Measurements from ENCODE around the gene LRMDA.

Gene LRMDA

DNA sequence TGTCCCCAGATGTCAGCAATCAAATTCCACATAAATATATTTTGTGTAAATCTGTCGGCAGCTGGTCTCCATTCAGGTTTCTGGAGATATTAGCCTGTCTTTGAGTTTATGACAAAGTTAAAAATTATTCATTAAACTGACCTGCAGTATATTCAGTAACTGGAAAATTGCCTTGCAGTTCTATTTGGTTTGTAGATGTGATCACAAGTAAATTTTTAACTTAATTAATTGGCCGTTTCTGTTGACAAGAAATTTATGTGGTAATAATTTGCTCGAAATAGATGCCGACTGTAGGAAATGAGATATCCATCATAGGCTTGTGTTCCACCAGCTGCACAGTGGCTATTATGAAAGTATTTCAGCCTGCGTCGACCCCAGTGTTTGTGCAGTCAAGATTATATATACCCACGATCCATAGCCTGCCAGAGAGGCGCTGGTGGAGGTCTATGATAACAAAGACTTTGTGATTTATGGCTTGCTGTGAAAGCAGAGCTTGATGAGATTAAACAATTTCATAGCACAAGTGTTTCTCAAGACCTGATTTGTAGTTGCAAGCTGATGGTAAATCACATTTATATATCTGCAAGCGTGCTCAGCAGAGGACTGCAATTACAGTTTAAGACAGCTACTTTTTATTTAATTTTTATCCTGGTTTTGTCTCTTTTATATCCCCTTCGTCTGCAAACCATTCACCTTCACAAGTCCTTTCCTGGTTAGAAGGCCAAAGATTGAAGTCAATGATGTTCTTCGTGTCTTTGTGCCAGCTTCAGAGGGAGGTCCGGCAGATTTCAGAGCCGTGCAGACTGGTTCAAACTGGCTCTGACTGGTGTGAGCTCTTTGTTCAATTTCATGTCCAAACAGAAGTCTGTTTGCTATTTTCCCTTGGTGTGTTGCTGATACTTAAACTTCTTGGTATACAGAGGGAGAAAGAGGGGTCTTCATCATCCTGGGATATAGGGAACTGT, 850.9 kb downstream of the LRMDA start:
- no peaks in the 10 kb centered on the region for H3K36me3 ChIP-seq
- DNase-seq, result no peak
- TF ChIP-seq, protein P1, sequence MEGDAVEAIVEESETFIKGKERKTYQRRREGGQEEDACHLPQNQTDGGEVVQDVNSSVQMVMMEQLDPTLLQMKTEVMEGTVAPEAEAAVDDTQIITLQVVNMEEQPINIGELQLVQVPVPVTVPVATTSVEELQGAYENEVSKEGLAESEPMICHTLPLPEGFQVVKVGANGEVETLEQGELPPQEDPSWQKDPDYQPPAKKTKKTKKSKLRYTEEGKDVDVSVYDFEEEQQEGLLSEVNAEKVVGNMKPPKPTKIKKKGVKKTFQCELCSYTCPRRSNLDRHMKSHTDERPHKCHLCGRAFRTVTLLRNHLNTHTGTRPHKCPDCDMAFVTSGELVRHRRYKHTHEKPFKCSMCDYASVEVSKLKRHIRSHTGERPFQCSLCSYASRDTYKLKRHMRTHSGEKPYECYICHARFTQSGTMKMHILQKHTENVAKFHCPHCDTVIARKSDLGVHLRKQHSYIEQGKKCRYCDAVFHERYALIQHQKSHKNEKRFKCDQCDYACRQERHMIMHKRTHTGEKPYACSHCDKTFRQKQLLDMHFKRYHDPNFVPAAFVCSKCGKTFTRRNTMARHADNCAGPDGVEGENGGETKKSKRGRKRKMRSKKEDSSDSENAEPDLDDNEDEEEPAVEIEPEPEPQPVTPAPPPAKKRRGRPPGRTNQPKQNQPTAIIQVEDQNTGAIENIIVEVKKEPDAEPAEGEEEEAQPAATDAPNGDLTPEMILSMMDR (IDR thresholded peaks at IDR 0.05), result no peak
- H3K4me1 ChIP-seq, result peaks cover 0 to 32% (median 0%) of the 10 kb centered on the region in 4 donors
- intact Hi-C loops (cut with DNase I; ENCODE audit: low total_unique reads), result no loop called here
- H3K9me3 ChIP-seq, result no peaks in the 10 kb centered on the region
- no peak overlapping the region for H3K4me3 ChIP-seq
- H3K27ac ChIP-seq, result no peak overlapping the region
- H3K27me3 ChIP-seq, result no peaks in the 10 kb centered on the region

DNA sequence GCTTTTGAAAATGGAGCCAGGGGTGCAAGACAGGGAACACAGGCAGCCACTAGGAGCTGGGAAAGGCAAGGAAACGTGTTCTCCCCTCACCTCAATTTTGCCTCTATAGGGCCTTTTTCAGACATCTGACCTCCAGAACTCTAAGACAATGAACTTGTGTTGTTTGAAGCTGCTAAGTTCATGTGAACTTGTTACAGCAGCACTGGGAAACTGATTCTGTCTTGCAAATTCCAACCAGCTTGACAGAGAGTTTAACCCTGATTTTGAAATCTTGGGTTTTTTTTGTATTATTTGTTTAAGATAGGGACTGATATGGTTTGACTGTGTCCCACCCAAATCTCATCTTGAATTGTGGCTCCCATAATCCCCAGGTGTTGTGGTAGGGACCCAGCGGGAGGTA, 852.9 kb downstream of the LRMDA start:
- TF ChIP-seq, protein P1 (IDR thresholded peaks at IDR 0.05), result no peak
- H3K9me3 ChIP-seq, result no peaks in the 10 kb centered on the region
- DNase-seq, result no peak
- H3K27ac ChIP-seq, result no peak overlapping the region
- intact Hi-C loops (cut with DNase I; ENCODE audit: low total_unique reads), result no loop called here
- H3K27me3 ChIP-seq, result no peaks in the 10 kb centered on the region
- peaks cover 0 to 34% (median 0%) of the 10 kb centered on the region in 4 donors for H3K4me1 ChIP-seq
- no peaks in the 10 kb centered on the region for H3K36me3 ChIP-seq
- H3K4me3 ChIP-seq, result no peak overlapping the region

DNA sequence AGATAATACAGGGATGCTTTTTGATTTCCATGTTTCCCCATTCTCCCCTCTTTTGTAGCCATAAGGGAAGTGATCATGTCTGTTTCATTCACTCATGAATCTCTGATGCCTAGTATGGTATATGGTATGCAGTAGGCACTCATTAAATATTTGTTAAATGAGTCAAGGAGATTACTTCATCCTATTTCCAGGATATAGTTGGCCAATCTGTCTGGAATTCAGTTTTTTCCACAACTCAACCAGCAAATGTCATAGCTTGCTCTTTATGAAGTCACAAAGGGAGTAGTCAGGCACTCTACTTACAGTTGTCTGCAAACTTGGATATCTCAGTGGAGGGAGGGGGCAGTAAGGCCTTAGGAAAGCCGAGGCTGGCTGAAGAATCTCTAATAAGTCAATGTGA, 853.6 kb downstream of the LRMDA start:
- no peak for DNase-seq
- Histone ChIP-seq H3K9me3 (no peaks in the 10 kb centered on the region), H3K36me3 (no peaks in the 10 kb centered on the region), H3K4me1 (peaks cover 0 to 34% (median 0%) of the 10 kb centered on the region in 4 donors), H3K27me3 (no peaks in the 10 kb centered on the region), H3K27ac (no peak overlapping the region), H3K4me3 (no peak overlapping the region)
- TF ChIP-seq, protein P1 (IDR thresholded peaks at IDR 0.05), result no peak
- intact Hi-C loops (cut with DNase I; ENCODE audit: low total_unique reads), result no loop called here

DNA sequence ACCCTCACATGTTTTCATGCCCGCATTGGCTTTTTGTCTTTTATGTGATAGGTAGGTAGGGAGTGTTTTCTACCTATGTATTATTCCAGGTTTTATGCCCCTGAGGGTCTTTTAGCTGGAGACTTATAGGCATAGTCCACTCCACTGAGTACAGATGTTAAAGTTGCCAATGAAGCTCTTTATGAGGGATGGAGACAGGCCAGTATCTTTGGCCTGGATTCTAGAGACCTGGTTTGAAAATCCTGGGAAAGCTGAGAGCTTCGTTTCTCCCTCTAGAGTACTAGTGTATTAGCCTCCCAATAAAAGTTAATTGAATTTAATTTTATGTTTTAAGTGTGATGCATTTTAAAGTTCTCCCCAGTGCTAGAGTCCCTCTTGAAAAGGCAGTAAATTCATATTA, 854.1 kb downstream of the LRMDA start:
- intact Hi-C loops (cut with DNase I; ENCODE audit: low total_unique reads), result no loop called here
- H3K36me3 ChIP-seq, result no peaks in the 10 kb centered on the region
- H3K4me1 ChIP-seq, result peaks cover 0 to 34% (median 0%) of the 10 kb centered on the region in 4 donors

DNA sequence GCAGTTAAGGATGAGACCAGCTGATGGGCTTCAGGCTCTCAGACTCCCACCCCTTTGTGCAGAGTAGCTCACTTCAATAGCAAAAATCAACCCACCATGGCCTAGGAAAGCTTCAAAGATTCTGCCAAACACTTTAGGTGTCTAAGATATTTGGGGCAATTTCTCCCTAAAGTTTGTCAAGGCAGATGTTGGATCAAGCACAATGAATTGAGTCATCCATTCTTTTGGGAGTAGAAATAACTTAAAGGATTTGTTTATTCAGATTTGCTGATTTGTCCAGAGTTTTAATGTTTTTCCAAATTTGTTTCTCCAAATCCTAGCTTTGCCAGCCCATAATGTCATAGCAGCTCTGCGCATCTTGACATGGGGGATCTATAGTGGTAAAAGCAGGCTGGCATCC, 855.1 kb downstream of the LRMDA start:
- intact Hi-C loops (cut with DNase I; ENCODE audit: low total_unique reads), result no loop called here
- H3K27ac ChIP-seq, result no peak overlapping the region
- DNase-seq, result no peak

More for the DNA sequence above, 854.1 kb downstream of the LRMDA start:
- no peak for DNase-seq
- no peaks in the 10 kb centered on the region for H3K27me3 ChIP-seq
- H3K9me3 ChIP-seq, result no peaks in the 10 kb centered on the region
- H3K4me3 ChIP-seq, result no peak overlapping the region
- no peak overlapping the region for H3K27ac ChIP-seq
- TF ChIP-seq, protein P1 (IDR thresholded peaks at IDR 0.05), result no peak

More for the DNA sequence above, 855.1 kb downstream of the LRMDA start:
- Histone ChIP-seq H3K36me3 (no peaks in the 10 kb centered on the region), H3K4me1 (peaks cover 0 to 34% (median 0%) of the 10 kb centered on the region in 4 donors), H3K9me3 (no peaks in the 10 kb centered on the region), H3K27me3 (no peaks in the 10 kb centered on the region), H3K4me3 (no peak overlapping the region)
- TF ChIP-seq, protein P1 (IDR thresholded peaks at IDR 0.05), result no peak

Data from tibial artery (tissue), 4 donors.